Measurements from ENCODE around the gene UNC45A. TPM values are rescaled to one million over a fixed set of nuclear protein-coding genes. Genes with fewer than 3 reads are reported as not detected.

UNC45A gene
- total and polyA plus RNA-seq, 2 of the 4 experiments (the other 2 are of a cell fraction) = 68.9 to 100 TPM

DNA sequence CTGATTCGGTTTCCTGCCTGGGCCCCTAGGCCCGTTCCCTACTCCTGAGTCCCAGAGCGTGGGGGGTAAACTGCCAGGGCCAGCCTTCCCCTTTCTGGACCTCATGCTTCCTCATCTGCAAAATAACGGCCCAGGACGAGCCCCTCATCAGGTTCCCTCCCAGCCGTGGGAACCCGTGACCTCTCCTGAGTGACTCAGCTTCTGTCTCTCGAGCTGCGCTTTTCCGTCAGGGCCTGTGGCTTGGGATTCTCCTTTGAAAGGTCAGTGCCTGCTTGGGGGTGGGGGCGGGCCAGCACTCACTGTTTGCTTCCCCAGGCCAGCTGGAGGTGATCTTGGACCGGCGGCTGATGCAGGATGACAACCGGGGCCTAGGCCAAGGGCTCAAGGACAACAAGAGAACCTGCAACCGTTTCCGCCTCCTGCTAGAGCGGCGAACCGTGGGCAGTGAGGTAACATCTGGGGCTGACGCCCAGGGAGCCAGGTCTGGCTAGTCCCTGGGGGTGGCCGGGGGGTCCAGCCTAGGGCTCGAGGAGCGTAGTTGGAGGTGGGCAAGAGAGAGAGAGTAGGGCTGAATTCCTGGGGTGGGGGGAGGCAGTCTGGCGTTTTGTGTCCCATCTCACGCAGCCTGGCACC, 19.2 kb upstream of the UNC45A start:
- no peak overlapping the region for H3K9ac ChIP-seq (ENCODE audit: low read depth, low read length)
- no TSS peak for BruUV-seq (replicated peaks)
- peak overlapping the region; percentile 5 for H2AFZ ChIP-seq (replicated peaks; ENCODE audit: low read length, poor library complexity)
- no peak overlapping the region; the same call in 1 of the 2 replicates for H2AK5ac ChIP-seq (ENCODE audit: low read depth, low read length)
- CTCF ChIA-PET = no interaction called here
- peak overlapping the region; percentile 66 for H2AK9ac ChIP-seq (replicated peaks; ENCODE audit: low read depth, low read length, poor library complexity)
- no peak overlapping the region for H3K18ac ChIP-seq (ENCODE audit: low read depth, low read length)
- TF ChIP-seq RAD21 (IDR thresholded peaks at IDR 0.05; ENCODE audit: low read length) = no peak
- TF ChIP-seq BHLHE40 (IDR thresholded peaks at IDR 0.05; ENCODE audit: low read depth, low read length) = no peak
- TF ChIP-seq MAZ (IDR thresholded peaks at IDR 0.05; ENCODE audit: borderline replicate concordance, low read depth, low read length) = peak; percentile 18; the same call in 1 of the 2 replicates
- TF ChIP-seq NFE2L2 (IDR thresholded peaks at IDR 0.05; ENCODE audit: low read depth, low read length) = 0 out of 2 replicates have a peak, but pooled peaks have one; percentile 5
- no peak for TF ChIP-seq MAFK (IDR thresholded peaks at IDR 0.05; ENCODE audit: low read depth, low read length)
- TF ChIP-seq, protein P1, sequence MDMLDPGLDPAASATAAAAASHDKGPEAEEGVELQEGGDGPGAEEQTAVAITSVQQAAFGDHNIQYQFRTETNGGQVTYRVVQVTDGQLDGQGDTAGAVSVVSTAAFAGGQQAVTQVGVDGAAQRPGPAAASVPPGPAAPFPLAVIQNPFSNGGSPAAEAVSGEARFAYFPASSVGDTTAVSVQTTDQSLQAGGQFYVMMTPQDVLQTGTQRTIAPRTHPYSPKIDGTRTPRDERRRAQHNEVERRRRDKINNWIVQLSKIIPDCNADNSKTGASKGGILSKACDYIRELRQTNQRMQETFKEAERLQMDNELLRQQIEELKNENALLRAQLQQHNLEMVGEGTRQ (IDR thresholded peaks at IDR 0.05; ENCODE audit: low read depth, low read length) = no peak
- TF ChIP-seq POLR2A (IDR thresholded peaks at IDR 0.05; ENCODE audit: low read depth, low read length) = no peak
- TF ChIP-seq FOS (IDR thresholded peaks at IDR 0.05; ENCODE audit: low read depth, low read length) = 0 out of 2 replicates have a peak, but pooled peaks have one; percentile 26
- no peaks in the 10 kb centered on the region for H3K27me3 ChIP-seq (ENCODE audit: control insufficient read depth, insufficient read depth, low read length)
- no peak overlapping the region for H3K23ac ChIP-seq (ENCODE audit: low read depth, low read length)
- H2BK15ac ChIP-seq (ENCODE audit: low read depth, low read length) = no peak overlapping the region
- no peak overlapping the region for H3K4me2 ChIP-seq (ENCODE audit: low read depth, low read length)
- H3K79me1 ChIP-seq (ENCODE audit: low read depth in 1 of 2, low read length in 2 of 2) = no peaks in the 10 kb centered on the region
- peak overlapping the region in 1 of 2 experiments; percentile 35; a peak in 1 of 4 replicates for H4K8ac ChIP-seq (ENCODE audit: low read depth in 2 of 2, low read length in 2 of 2)
- no peaks in the 10 kb centered on the region for H4K20me1 ChIP-seq (ENCODE audit: insufficient read depth, low read length)
- POLR2A ChIA-PET (ENCODE audit: unreplicated experiment) = no interaction called here
- peaks cover 50% of the 10 kb centered on the region for H3K36me3 ChIP-seq (ENCODE audit: control insufficient read depth, insufficient read depth, low read length)
- intact Hi-C loops (cut with micrococcal nuclease) (no loop called here), in situ Hi-C loops (cut with MboI; ENCODE audit: low sequenced_read_pairs) (no loop called here), dilution Hi-C loops (cut with HindIII; ENCODE audit: low sequenced_read_pairs, unreplicated experiment) (no loop called here)
- H2BK5ac ChIP-seq (ENCODE audit: low read depth, low read length, poor library complexity, severe bottlenecking) = no peak overlapping the region
- H4K91ac ChIP-seq (ENCODE audit: insufficient read depth, low read depth, low read length) = no peak overlapping the region
- ATAC-seq (ENCODE audit: low read depth) (peak; percentile 77), DNase-seq (peak; percentile 75)
- no peak overlapping the region for H3K56ac ChIP-seq (ENCODE audit: extremely low read depth, insufficient read depth, low read length)
- no peak overlapping the region for H2BK20ac ChIP-seq (ENCODE audit: low read depth, low read length)
- peaks cover 10% of the 10 kb centered on the region; the same call in 1 of the 2 replicates for H3K4me1 ChIP-seq (ENCODE audit: control insufficient read depth, insufficient read depth, low read length)
- H3K27ac ChIP-seq (ENCODE audit: insufficient read depth, low read length) = 0 out of 2 replicates have a peak overlapping the region, but pooled peaks have one; percentile 5
- H2BK120ac ChIP-seq (ENCODE audit: low read depth, low read length) = no peak overlapping the region
- no peak overlapping the region; the same call in 1 of the 2 replicates for H3K4ac ChIP-seq (ENCODE audit: low read depth, low read length)
- WGBS, 2 experiments (ENCODE audit: extremely low coverage in 2 of 2, insufficient read length in 1 of 2) = 74% methylated on average over 16 of the region's 25 CpGs; no CpG with 5 or more reads in 1 of the 2 experiments
- H3K9me3 ChIP-seq (ENCODE audit: control insufficient read depth, insufficient read depth, low read length) = no peaks in the 10 kb centered on the region
- no peak overlapping the region; the same call in 1 of the 2 replicates for H3K14ac ChIP-seq (replicated peaks; ENCODE audit: low read depth, low read length)
- H4K5ac ChIP-seq (ENCODE audit: low read depth, low read length) = no peak overlapping the region
- peaks cover 3% of the 10 kb centered on the region; the same call in 1 of the 2 replicates for H3K9me1 ChIP-seq (ENCODE audit: insufficient read depth, low read length)
- H3K4me3 ChIP-seq (ENCODE audit: insufficient read depth, low read depth, low read length) = no peak overlapping the region

All from IMR-90 (cell line).